Spleen (tissue), 11 donors: ENCODE data around the gene MTFR1L. TPM values are rescaled to one million over a fixed set of nuclear protein-coding genes. Genes with fewer than 3 reads are reported as not detected.
A peak's percentile ranks its signal among the peaks of the same experiment; 100 is the strongest.

Experiments
- DNase-seq: peaks from one replicate; pipeline ENCODE4 v3.0.0-alpha.2; 2020
- H3K27ac ChIP-seq, 8 donors: fragments of 200-600 bp; sonication (generic) in 7 of 8; 1 replicate in 4 of 8; 2 replicates in 4 of 8; pipeline versions ENCODE4 v1.5.0 to v1.8.0; 2016 to 2021; ENCODE audit warnings: inconsistent platforms in 4 of 8, mild to moderate bottlenecking in 4 of 8, moderate library complexity in 1 of 8
- H3K27me3 ChIP-seq, 7 donors: fragments of 200-600 bp; sonication (generic) in 6 of 7; replicated peaks in 1 of 7; 1 replicate in 4 of 7; 2 replicates in 3 of 7; pipeline versions ENCODE4 v1.5.0 to v1.8.0; 2016 to 2021; ENCODE audit warnings: inconsistent platforms in 3 of 7, mild to moderate bottlenecking in 1 of 7
- H3K36me3 ChIP-seq, 6 donors: fragments of 200-600 bp; sonication (generic) in 5 of 6; 1 replicate in 4 of 6; 2 replicates in 2 of 6; pipeline versions ENCODE4 v1.5.0 to v1.8.0; 2016 to 2021; ENCODE audit warnings: inconsistent platforms in 2 of 6
- H3K4me1 ChIP-seq, 6 donors: fragments of 200-600 bp; sonication (generic) in 5 of 6; 1 replicate in 3 of 6; 2 replicates in 3 of 6; pipeline versions ENCODE4 v1.5.0 to v1.8.0; 2016 to 2021; ENCODE audit warnings: inconsistent platforms in 3 of 6
- H3K4me3 ChIP-seq, 8 donors: fragments of 200-600 bp; sonication (generic) in 7 of 8; 1 replicate in 4 of 8; 2 replicates in 4 of 8; pipeline versions ENCODE4 v1.5.0 to v1.8.0; 2016 to 2021; ENCODE audit warnings: inconsistent platforms in 4 of 8, mild to moderate bottlenecking in 4 of 8, moderate library complexity in 2 of 8
- H3K9me3 ChIP-seq, 8 donors: fragments of 200-600 bp; sonication (generic) in 7 of 8; 1 replicate in 4 of 8; 2 replicates in 4 of 8; pipeline versions ENCODE4 v1.5.0 to v1.8.0; 2016 to 2021; ENCODE audit warnings: inconsistent platforms in 4 of 8
- POLR2A ChIP-seq, 3 donors: fragments of 450-650 bp; IDR thresholded peaks; one replicate each; pipeline ENCODE4 v1.5.1; 2017; ENCODE audit warnings: antibody characterized with exemption in 3 of 3, mild to moderate bottlenecking in 1 of 3
- POLR2AphosphoS5 ChIP-seq, 3 donors: sonication (generic); formaldehyde crosslinking; IDR thresholded peaks; one replicate each; pipeline ENCODE4 v1.5.1; 2017; ENCODE audit warnings: antibody characterized with exemption in 3 of 3
- WGBS, 5 donors: extraction: QIAGEN DNeasy Blood & Tissue Kit in 3 of 5; methylation state at CpG; one replicate each; pipeline versions ENCODE4 v1.1.5 to v1.1.7; 2013 to 2018; 5-methylcytosine and 5-hydroxymethylcytosine counted together
- intact Hi-C: fragments of 100-400 bp; cut with DNase I; formaldehyde crosslinking; loops from one replicate; pipeline ENCODE4 v1.15.0; 2023; ENCODE audit warnings: low total_unique reads
- polyA plus RNA-seq, 3 donors: library from polyadenylated mRNA; stranded (reverse); fragments of 200-250 nt; gene quantifications; one replicate each; pipeline ENCODE4 v1.2.1, GENCODE V29; 2013
- total RNA-seq, 7 donors: library from RNA; depleted of rRNA in 3 of 7; stranded (reverse); fragments of >200 nt in 3 of 7; fragmentation: NEBNext Ultra II Directional in 4 of 7; extraction: Animal tissue kit (Norgen Biotek cat#: 25700) in 4 of 7; gene quantifications; one replicate each; pipeline versions ENCODE4 v1.1.0 to v1.2.1, GENCODE V29; 2016 to 2021
- TF ChIP-seq, protein P1 (sequence below), 11 experiments: fragments of 200-600 bp in 7 of 11; fragments of 450-650 bp in 4 of 11; sonication (generic) in 4 of 11; IDR thresholded peaks in 8 of 11; conservative IDR thresholded peaks in 3 of 11; 1 replicate in 7 of 11; 2 replicates in 4 of 11; pipeline versions ENCODE4 v1.4.0 to v1.8.0; 2016 to 2021; ENCODE audit warnings: antibody characterized with exemption in 11 of 11, inconsistent platforms in 4 of 11, mild to moderate bottlenecking in 1 of 11
- donor health status: healthy with polysubstance abuse.
- donor health status: DM: no; HTN: no; CAD: no; lungs with moderate emphysema.
- donor health status: DM: no; HTN: no; CAD: no.
- donor health status: Bipolar disorder and iron deficiency.
- donor health status: healthy.
- donor health status: DM: no; HTN: no; CAD: no.
- donor health status: DM: yes; HTN: yes; CAD: no.

Gene MTFR1L
- total and polyA plus RNA-seq, 10 donors = 32.1 to 74.7 (median 50.3) TPM

DNA sequence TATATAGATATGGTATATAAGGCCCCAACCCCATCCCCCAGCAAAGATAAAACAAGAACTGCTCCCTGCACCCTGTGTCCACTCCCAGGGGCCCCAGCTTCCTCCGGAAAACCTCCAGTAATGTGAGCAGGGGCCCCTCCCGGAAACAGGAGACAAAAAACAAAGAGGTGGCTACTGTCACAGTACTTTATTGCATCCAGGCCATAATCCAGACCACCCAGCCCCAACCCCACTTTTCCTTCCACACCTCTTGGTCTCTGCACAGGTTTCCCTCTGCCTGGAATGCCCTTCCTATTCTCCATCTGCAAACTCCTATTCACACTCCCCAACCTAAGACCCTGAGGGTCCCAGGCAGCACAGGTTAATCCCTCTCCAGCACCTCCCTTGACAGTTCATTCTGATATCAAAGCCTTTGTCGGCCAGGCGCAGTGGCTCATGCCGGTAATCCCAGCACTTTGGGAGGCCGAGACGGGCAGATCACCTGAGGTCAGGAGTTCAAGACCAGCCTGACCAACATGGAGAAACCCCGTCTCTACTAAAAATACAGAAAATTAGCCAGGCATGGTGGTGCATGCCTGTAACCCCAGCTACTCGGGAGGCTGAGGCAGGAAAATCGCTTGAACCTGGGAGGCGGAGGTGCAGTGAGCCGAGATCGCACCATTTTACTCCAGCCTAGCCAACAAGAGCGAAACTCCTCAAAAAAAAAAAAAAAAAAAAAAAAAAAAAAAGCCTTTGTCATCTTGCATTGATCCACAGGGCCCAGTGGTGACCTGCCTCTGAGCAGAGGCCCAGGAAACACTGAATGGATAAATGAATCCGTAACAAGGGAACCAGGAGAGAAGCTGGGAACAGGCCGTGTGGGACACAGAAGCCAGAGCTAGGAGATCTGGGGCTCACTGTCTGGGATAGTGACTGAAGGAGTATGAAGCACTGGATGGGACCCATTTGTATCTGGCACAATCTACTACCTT is 41.8 kb downstream of the MTFR1L start:
- Histone ChIP-seq H3K36me3 (peaks cover 0 to 33% (median 10%) of the 10 kb centered on the region in 6 donors), H3K4me3 (peak overlapping the region in 2 of 8 donors; percentile 58 to 67), H3K27me3 (no peaks in the 10 kb centered on the region), H3K9me3 (no peaks in the 10 kb centered on the region), H3K4me1 (peaks cover 12 to 43% (median 33%) of the 10 kb centered on the region in 6 donors), H3K27ac (peak overlapping the region in 6 of 8 donors; percentile 9 to 91 (median 44))
- intact Hi-C loops = no loop called here
- TF ChIP-seq POLR2AphosphoS5 (IDR thresholded peaks at IDR 0.05) = no peak
- TF ChIP-seq, protein P1, sequence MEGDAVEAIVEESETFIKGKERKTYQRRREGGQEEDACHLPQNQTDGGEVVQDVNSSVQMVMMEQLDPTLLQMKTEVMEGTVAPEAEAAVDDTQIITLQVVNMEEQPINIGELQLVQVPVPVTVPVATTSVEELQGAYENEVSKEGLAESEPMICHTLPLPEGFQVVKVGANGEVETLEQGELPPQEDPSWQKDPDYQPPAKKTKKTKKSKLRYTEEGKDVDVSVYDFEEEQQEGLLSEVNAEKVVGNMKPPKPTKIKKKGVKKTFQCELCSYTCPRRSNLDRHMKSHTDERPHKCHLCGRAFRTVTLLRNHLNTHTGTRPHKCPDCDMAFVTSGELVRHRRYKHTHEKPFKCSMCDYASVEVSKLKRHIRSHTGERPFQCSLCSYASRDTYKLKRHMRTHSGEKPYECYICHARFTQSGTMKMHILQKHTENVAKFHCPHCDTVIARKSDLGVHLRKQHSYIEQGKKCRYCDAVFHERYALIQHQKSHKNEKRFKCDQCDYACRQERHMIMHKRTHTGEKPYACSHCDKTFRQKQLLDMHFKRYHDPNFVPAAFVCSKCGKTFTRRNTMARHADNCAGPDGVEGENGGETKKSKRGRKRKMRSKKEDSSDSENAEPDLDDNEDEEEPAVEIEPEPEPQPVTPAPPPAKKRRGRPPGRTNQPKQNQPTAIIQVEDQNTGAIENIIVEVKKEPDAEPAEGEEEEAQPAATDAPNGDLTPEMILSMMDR (IDR thresholded peaks at IDR 0.05 in 8 of 11, conservative IDR thresholded peaks at IDR 0.05 in 3 of 11) = no peak
- TF ChIP-seq POLR2A (IDR thresholded peaks at IDR 0.05) = no peak
- 55 to 68% (median 60%) methylated on average over 16 of the region's 16 CpGs for WGBS, 5 donors
- no peak for DNase-seq

DNA sequence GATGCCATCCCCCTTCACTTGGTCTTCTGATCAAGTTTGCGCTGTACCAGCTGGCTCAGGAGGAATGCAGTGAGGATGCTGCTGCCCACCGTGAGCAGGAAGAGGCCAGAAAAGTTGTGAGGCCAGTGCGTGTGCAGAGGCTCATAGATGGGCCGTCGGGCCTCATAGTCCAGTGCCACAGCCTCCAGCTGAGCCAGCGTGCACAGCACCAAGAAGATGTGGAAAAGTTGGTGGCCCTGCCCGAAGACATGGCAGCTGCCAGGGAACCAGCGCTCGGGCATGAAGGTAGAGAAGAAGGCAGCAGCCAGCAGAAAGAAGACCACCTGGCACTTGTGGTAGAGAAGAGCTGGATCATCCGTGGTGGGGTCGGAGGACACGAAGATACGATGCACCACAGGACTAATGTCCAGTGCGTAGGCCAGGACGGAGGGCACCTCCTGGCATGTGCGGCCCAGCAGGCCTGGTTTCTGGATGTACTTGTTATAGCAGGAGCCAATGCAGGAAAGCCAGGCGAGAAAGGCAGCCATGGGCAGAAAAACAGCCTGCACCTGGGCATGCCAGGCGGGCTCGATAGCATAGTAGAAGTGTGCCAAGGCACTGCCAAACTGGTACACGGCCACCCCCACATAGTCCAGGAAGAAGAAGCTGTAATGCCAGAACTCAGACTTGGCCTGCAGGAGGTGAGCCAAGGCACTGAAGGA is 43.2 kb downstream of the MTFR1L start:
- Histone ChIP-seq H3K4me3 (no peak overlapping the region), H3K4me1 (peaks cover 12 to 43% (median 33%) of the 10 kb centered on the region in 6 donors), H3K36me3 (peaks cover 0 to 38% (median 10%) of the 10 kb centered on the region in 6 donors), H3K9me3 (no peaks in the 10 kb centered on the region), H3K27me3 (no peaks in the 10 kb centered on the region), H3K27ac (no peak overlapping the region)
- 90 to 96% (median 94%) methylated on average over 20 of the region's 20 CpGs for WGBS, 5 donors
- no peak for DNase-seq
- intact Hi-C loops = no loop called here
- TF ChIP-seq POLR2A (IDR thresholded peaks at IDR 0.05) (no peak), POLR2AphosphoS5 (IDR thresholded peaks at IDR 0.05) (no peak)
- TF ChIP-seq, protein P1 (IDR thresholded peaks at IDR 0.05 in 8 of 11, conservative IDR thresholded peaks at IDR 0.05 in 3 of 11) = no peak

DNA sequence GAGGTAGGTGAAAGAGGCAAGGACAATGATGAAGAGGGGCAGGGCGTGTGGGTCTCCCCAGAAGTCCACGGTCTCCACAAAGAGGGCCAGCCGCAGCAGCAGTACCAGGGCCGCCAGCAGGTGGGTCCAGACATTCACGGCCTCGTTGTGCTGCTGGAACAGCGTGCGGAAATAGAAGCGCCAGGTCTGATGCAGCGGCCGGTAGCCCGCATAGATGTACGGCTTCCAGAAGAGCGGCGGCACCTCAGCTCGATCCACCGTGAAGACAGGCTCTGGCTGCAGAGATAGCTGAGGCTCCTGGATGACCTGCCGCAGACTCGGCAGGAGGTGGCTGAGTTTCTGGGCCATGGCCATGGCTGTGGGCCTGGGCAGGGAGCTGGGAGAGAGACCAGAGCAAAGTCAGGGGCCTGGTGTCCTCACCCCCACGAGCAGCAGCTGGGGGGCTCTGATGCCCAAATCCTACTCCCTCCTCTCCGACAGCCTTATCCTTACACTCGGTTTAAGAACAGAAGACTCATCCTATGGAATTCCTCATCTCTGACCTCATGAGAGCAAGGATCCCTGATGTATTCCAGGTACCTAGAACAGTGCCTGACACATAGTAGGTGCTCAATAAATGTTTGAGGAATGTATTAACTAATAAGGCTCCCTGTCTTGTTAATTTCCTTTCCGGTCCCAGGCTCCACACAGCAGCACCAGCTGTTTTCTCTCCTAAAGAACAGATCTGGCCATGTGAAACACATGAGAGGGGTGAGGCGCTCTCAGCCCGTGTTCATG is 43.9 kb downstream of the MTFR1L start:
- WGBS, 5 donors = 92 to 96% (median 94%) methylated on average over 25 of the region's 25 CpGs
- no peak overlapping the region for H3K4me3 ChIP-seq
- peaks cover 10 to 36% (median 29%) of the 10 kb centered on the region in 6 donors for H3K4me1 ChIP-seq
- H3K36me3 ChIP-seq = peaks cover 0 to 45% (median 10%) of the 10 kb centered on the region in 6 donors
- intact Hi-C loops = no loop called here
- no peaks in the 10 kb centered on the region for H3K9me3 ChIP-seq
- no peak overlapping the region for H3K27ac ChIP-seq
- DNase-seq = no peak
- TF ChIP-seq POLR2A (IDR thresholded peaks at IDR 0.05) = no peak
- peak in 1 of 3 donors; percentile 34 for TF ChIP-seq POLR2AphosphoS5 (IDR thresholded peaks at IDR 0.05)
- no peaks in the 10 kb centered on the region for H3K27me3 ChIP-seq

DNA sequence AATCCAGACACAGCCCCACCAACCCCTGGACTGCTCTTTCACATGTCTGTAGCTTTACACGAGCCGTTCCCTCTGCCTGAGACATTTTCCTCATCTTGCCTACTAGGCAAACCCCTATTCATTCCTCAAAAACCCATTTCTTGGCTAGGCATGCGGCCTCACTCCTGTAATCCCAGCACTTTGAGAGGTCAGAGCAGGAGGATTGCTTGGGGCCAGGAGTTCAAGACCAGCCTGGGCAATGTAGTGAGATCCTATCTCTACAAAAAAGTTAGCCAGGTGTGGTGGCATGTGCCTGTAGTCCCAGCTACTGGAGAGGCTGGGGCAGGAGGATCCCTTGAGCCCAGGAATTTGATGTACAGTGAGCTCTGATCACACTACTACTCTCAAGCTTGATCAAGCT is 44.7 kb downstream of the MTFR1L start:
- peaks cover 6 to 34% (median 24%) of the 10 kb centered on the region in 6 donors for H3K4me1 ChIP-seq
- no peaks in the 10 kb centered on the region for H3K27me3 ChIP-seq
- no peak for DNase-seq
- WGBS, 5 donors = 79 to 93% (median 88%) methylated on average over 3 of the region's 3 CpGs
- H3K9me3 ChIP-seq = no peaks in the 10 kb centered on the region
- H3K27ac ChIP-seq = no peak overlapping the region
- H3K36me3 ChIP-seq = peaks cover 0 to 53% (median 10%) of the 10 kb centered on the region in 6 donors
- no peak overlapping the region for H3K4me3 ChIP-seq
- TF ChIP-seq POLR2A (IDR thresholded peaks at IDR 0.05) (no peak), POLR2AphosphoS5 (IDR thresholded peaks at IDR 0.05) (no peak)
- TF ChIP-seq, protein P1 (IDR thresholded peaks at IDR 0.05 in 8 of 11, conservative IDR thresholded peaks at IDR 0.05 in 3 of 11) = no peak
- intact Hi-C loops = no loop called here
